A549 (cell line): ENCODE data around the gene GPR37L1. TPM values are rescaled to one million over a fixed set of nuclear protein-coding genes. Genes with fewer than 3 reads are reported as not detected.

Experiments
- ATAC-seq, 2 experiments: fragments of 200-7000 bp in 1 of 2; fragments of >200 bp in 1 of 2; cut with Nextera tagmentation in 1 of 2; cut with Tn5 transposase in 1 of 2; 3 replicates each; pipeline versions ENCODE4 v1.8.0 to v1.9.1; 2018 to 2020; ENCODE audit warnings: mild to moderate bottlenecking in 1 of 2, moderate library complexity in 1 of 2
- CTCF ChIA-PET: fragments of 300-600 bp; sonication (Branson Sonifier 250); formaldehyde crosslinking; extraction: SDS; loops from one replicate; lab custom pipeline; 2021; ENCODE audit warnings: antibody characterized with exemption, inconsistent platforms; lab: Yijun Ruan, JAX
- POLR2A ChIA-PET: fragments of 350-600 bp; formaldehyde crosslinking; extraction: SDS; loops from one replicate; lab custom pipeline; 2021; ENCODE audit warnings: antibody characterized with exemption, inconsistent platforms; lab: Yijun Ruan, JAX
- DNase-seq, 2 experiments: peaks; one replicate each; pipeline versions ENCODE4 v3.0.0 to v3.0.0-alpha.2; 2011 to 2016; ENCODE audit warnings: low read depth in 1 of 2, low spot score in 1 of 2
- FAIRE-seq: peaks from 2 replicates; lab custom pipeline; 2011; peaks lifted over from hg19 to GRCh38; lab: Jason Lieb, UNC
- H3K27ac ChIP-seq, 2 experiments: fragments of >200 bp; sonication (Bioruptor Twin); formaldehyde crosslinking; 3 replicates each; pipeline ENCODE4 v1.5.1; 2016 to 2017
- H3K4me1 ChIP-seq: fragments of >200 bp; sonication (Bioruptor Twin); formaldehyde crosslinking; 3 replicates; pipeline ENCODE4 v1.6.1; 2016
- H3K4me2 ChIP-seq: fragments of >200 bp; sonication (Bioruptor Twin); formaldehyde crosslinking; 3 replicates; pipeline ENCODE4 v1.6.1; 2016
- H3K4me3 ChIP-seq: fragments of >200 bp; sonication (Bioruptor Twin); formaldehyde crosslinking; 3 replicates; pipeline ENCODE4 v1.5.1; 2016
- H3K9me3 ChIP-seq: fragments of >200 bp; sonication (Bioruptor Twin); formaldehyde crosslinking; 3 replicates; pipeline ENCODE4 v1.6.1; 2016
- CHD2 ChIP-seq: fragments of 150-350 bp; IDR thresholded peaks from 2 replicates; pipeline ENCODE4 v1.6.1; 2014; ENCODE audit warnings: low read length; ENCODE audit not compliant: partially characterized antibody
- EHF ChIP-seq: fragments of 250-450 bp; sonication (Bioruptor Pico); IDR thresholded peaks from 2 replicates; pipeline ENCODE4 v1.5.0; 2020; ENCODE audit warnings: mild to moderate bottlenecking
- ESRRA ChIP-seq: fragments of 150-350 bp; IDR thresholded peaks from 2 replicates; pipeline ENCODE4 v1.6.1; 2014; ENCODE audit warnings: mild to moderate bottlenecking, low read length, borderline replicate concordance
- HEYL ChIP-seq: fragments of 250-450 bp; sonication (Bioruptor Pico); IDR thresholded peaks from 2 replicates; pipeline ENCODE4 v1.8.0; 2021; ENCODE audit warnings: mild to moderate bottlenecking, moderate library complexity
- HOXB5 ChIP-seq: fragments of 250-450 bp; sonication (Bioruptor Pico); IDR thresholded peaks from 2 replicates; pipeline ENCODE4 v1.5.0; 2020; ENCODE audit warnings: mild to moderate bottlenecking, moderate library complexity
- JUN ChIP-seq, 2 experiments: fragments of >200 bp; sonication (Bioruptor Twin); formaldehyde crosslinking; IDR thresholded peaks; 2 replicates in 1 of 2; 3 replicates in 1 of 2; pipeline ENCODE4 v1.6.1; 2016 to 2017
- MAFK ChIP-seq: fragments of 450-650 bp; IDR thresholded peaks from 2 replicates; pipeline ENCODE4 v1.6.1; 2014; ENCODE audit not compliant: partially characterized antibody
- NPAS2 ChIP-seq: fragments of 250-450 bp; sonication (Bioruptor Pico); IDR thresholded peaks from 2 replicates; pipeline ENCODE4 v1.8.0; 2022; ENCODE audit warnings: mild to moderate bottlenecking, moderate library complexity, borderline replicate concordance
- NR3C1 ChIP-seq: fragments of >200 bp; sonication (Bioruptor Twin); formaldehyde crosslinking; IDR thresholded peaks from 3 replicates; pipeline ENCODE4 v1.6.1; 2017
- PHF8 ChIP-seq: fragments of 200-600 bp; sonication (generic); IDR thresholded peaks from 2 replicates; pipeline ENCODE4 v1.6.1; 2016; ENCODE audit warnings: low read depth, mild to moderate bottlenecking, antibody characterized with exemption, moderate library complexity, borderline replicate concordance
- RAD21 ChIP-seq, 2 experiments: fragments of >200 bp in 1 of 2; sonication (Bioruptor Twin) in 1 of 2; formaldehyde crosslinking in 1 of 2; IDR thresholded peaks in 1 of 2; conservative IDR thresholded peaks in 1 of 2; 2 replicates in 1 of 2; 3 replicates in 1 of 2; pipeline ENCODE4 v1.6.1; 2012 to 2018; ENCODE audit warnings: inconsistent platforms in 1 of 2
- RARB ChIP-seq: fragments of 250-450 bp; sonication (Bioruptor Pico); IDR thresholded peaks from 2 replicates; pipeline ENCODE4 v1.8.0; 2021; ENCODE audit warnings: mild to moderate bottlenecking, moderate library complexity
- SMC3 ChIP-seq: fragments of >200 bp; sonication (Bioruptor Twin); formaldehyde crosslinking; IDR thresholded peaks from 3 replicates; pipeline ENCODE4 v1.6.1; 2018; ENCODE audit warnings: inconsistent platforms
- ZFP36 ChIP-seq: fragments of 450-650 bp; IDR thresholded peaks from 2 replicates; pipeline ENCODE4 v1.6.1; 2014; ENCODE audit warnings: borderline replicate concordance; ENCODE audit not compliant: partially characterized antibody
- ZNF302 ChIP-seq: fragments of 250-450 bp; sonication (Bioruptor Pico); IDR thresholded peaks from 2 replicates; pipeline ENCODE4 v1.9.0; 2021; ENCODE audit warnings: inconsistent platforms, mild to moderate bottlenecking, moderate library complexity
- WGBS: methylation state at CpG from one replicate; pipeline ENCODE4 v1.1.6; 2017; ENCODE audit errors: missing lambda C conversion rate; 5-methylcytosine and 5-hydroxymethylcytosine counted together
- polyA plus RNA-seq, 4 experiments: library from polyadenylated mRNA; depleted of rRNA in 3 of 4; stranded (reverse); fragments of >200 nt; fragmentation: RNase III in 1 of 4; extraction: RNeasy Plus Mini Kit Qiagen cat#74134 plus additional on column Dnase treatment in 1 of 4; gene quantifications; 2 replicates in 3 of 4; 3 replicates in 1 of 4; pipeline ENCODE4 v1.2.3, GENCODE V29; 2011 to 2017
- TF ChIP-seq, protein P1 (sequence below): fragments of >200 bp; sonication (Bioruptor Twin); formaldehyde crosslinking; IDR thresholded peaks from 3 replicates; pipeline ENCODE4 v1.5.1; 2016
- TF ChIP-seq, protein P2 (sequence below): fragments of 450-650 bp; IDR thresholded peaks from 2 replicates; pipeline ENCODE4 v1.6.1; 2014; ENCODE audit warnings: antibody characterized with exemption
- TF ChIP-seq, protein P3 (sequence below): IDR thresholded peaks from 2 replicates; pipeline ENCODE4 v1.6.1; 2012; ENCODE audit warnings: low read depth, borderline replicate concordance
- TF ChIP-seq, protein P4 (sequence below): IDR thresholded peaks from 2 replicates; pipeline ENCODE4 v1.6.1; 2012
- TF ChIP-seq, protein P5 (sequence below): IDR thresholded peaks from 2 replicates; pipeline ENCODE4 v1.6.1; 2012
- TF ChIP-seq, protein P6 (sequence below): fragments of 150-350 bp; IDR thresholded peaks from 2 replicates; pipeline ENCODE4 v1.6.1; 2014; ENCODE audit warnings: low read depth, mild to moderate bottlenecking, low read length

The GPR37L1 gene
- polyA plus RNA-seq, 2 of the 4 experiments (the other 2 are of a cell fraction), result 0.08 to 0.13 TPM

DNA sequence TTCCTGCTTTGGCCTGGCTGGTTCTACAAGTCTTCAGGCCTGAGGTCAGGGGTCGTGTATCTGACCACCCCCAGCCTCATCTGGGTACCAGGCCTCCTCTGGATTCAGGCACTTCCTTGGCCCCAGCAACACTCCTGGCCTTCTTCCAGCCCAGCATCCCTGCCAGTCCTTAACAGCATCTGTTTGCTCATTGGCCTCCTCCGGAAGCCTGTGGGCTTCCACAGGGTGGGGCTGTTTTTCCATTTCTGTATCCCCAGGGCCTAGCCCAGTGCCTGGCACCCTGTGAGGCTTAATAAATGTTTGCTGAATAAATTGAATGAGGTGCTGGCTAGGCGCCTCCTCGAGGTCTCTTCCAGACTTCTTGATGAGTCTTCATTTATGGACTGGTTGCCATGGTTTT, 21.5 kb upstream of the GPR37L1 start:
- H3K4me1 ChIP-seq, result peaks cover 30% of the 10 kb centered on the region
- WGBS, result 32% methylated on average over 4 of the region's 4 CpGs
- TF ChIP-seq SMC3 (peak; percentile 21; the same call in 1 of the 3 replicates), RAD21 (conservative IDR thresholded peaks at IDR 0.05 in 1 of 2, IDR thresholded peaks at IDR 0.05 in 1 of 2) (peak; percentile 34 to 40; a peak in 3 of 5 replicates), EHF (no peak), MAFK (no peak), RARB (CRISPR knock-in tag) (no peak), CHD2 (no peak), PHF8 (no peak), NR3C1 (no peak), ESRRA (no peak), ZFP36 (no peak)
- TF ChIP-seq, protein P1, sequence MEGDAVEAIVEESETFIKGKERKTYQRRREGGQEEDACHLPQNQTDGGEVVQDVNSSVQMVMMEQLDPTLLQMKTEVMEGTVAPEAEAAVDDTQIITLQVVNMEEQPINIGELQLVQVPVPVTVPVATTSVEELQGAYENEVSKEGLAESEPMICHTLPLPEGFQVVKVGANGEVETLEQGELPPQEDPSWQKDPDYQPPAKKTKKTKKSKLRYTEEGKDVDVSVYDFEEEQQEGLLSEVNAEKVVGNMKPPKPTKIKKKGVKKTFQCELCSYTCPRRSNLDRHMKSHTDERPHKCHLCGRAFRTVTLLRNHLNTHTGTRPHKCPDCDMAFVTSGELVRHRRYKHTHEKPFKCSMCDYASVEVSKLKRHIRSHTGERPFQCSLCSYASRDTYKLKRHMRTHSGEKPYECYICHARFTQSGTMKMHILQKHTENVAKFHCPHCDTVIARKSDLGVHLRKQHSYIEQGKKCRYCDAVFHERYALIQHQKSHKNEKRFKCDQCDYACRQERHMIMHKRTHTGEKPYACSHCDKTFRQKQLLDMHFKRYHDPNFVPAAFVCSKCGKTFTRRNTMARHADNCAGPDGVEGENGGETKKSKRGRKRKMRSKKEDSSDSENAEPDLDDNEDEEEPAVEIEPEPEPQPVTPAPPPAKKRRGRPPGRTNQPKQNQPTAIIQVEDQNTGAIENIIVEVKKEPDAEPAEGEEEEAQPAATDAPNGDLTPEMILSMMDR, result peak; percentile 26; the same call in 1 of the 3 replicates
- TF ChIP-seq, protein P2, sequence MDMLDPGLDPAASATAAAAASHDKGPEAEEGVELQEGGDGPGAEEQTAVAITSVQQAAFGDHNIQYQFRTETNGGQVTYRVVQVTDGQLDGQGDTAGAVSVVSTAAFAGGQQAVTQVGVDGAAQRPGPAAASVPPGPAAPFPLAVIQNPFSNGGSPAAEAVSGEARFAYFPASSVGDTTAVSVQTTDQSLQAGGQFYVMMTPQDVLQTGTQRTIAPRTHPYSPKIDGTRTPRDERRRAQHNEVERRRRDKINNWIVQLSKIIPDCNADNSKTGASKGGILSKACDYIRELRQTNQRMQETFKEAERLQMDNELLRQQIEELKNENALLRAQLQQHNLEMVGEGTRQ, result no peak
- peak overlapping the region; percentile 22; the same call in 2 of the 3 replicates for H3K4me2 ChIP-seq
- FAIRE-seq, result no peak
- peak in 1 of 2 experiments; percentile 28; a peak in 3 of 6 replicates for ATAC-seq
- ChIA-PET POLR2A (interaction anchor here (1.0 kb wide), 1 partner anchor 91 kb away, joined by 4 read pairs; the partner anchor contains the start of gene ELF3), CTCF (interaction anchor here (0.6 to 3.2 kb wide), 11 partner anchors 10 to 101 kb away, joined by 3 to 13 read pairs (median 5); partner anchors contain the start of genes ELF3 and GPR37L1)
- H3K27ac ChIP-seq, result peak overlapping the region; percentile 53 to 75; a peak in 5 of 6 replicates
- no peak overlapping the region for H3K4me3 ChIP-seq
- DNase-seq, result peak in 1 of 2 experiments; percentile 64
- H3K9me3 ChIP-seq, result no peaks in the 10 kb centered on the region

DNA sequence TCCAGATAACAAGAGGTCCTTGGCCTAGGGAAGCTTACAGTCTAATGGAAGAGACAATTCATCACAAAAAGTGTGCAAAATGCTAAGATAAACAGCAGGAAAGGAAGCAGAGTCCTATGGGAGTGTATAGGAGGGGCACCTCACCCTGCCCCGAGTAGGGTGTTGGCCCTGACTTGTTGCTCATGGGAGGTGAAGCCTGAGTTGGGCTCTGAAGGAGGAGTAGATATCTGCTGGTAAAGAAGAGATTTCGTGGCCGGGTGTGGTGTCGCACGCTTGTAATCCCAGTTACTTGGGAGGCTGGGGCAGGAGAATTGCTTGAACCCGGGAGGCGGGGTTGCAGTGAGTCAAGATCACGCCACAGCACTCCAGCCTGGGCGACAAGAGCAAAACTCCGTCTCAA, 18.6 kb upstream of the GPR37L1 start:
- no peak overlapping the region for H3K4me3 ChIP-seq
- DNase-seq (no peak), FAIRE-seq (no peak), ATAC-seq (no peak)
- peak overlapping the region; percentile 32 to 94; a peak in 5 of 6 replicates for H3K27ac ChIP-seq
- CTCF ChIA-PET, result interaction anchor here (1.0 to 2.0 kb wide), 2 partner anchors 88 to 95 kb away, joined by 3 to 5 read pairs; no protein-coding TSS in a partner anchor
- POLR2A ChIA-PET, result interaction anchor here (5.5 kb wide), 1 partner anchor 93 kb away, joined by 69 read pairs; the partner anchor contains the start of gene ELF3
- no peak overlapping the region for H3K4me2 ChIP-seq
- TF ChIP-seq, protein P3, sequence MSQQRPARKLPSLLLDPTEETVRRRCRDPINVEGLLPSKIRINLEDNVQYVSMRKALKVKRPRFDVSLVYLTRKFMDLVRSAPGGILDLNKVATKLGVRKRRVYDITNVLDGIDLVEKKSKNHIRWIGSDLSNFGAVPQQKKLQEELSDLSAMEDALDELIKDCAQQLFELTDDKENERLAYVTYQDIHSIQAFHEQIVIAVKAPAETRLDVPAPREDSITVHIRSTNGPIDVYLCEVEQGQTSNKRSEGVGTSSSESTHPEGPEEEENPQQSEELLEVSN, result no peak
- no peak for TF ChIP-seq HOXB5 (CRISPR knock-in tag)
- TF ChIP-seq, protein P4, sequence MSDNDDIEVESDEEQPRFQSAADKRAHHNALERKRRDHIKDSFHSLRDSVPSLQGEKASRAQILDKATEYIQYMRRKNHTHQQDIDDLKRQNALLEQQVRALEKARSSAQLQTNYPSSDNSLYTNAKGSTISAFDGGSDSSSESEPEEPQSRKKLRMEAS, result no peak
- TF ChIP-seq, protein P5, sequence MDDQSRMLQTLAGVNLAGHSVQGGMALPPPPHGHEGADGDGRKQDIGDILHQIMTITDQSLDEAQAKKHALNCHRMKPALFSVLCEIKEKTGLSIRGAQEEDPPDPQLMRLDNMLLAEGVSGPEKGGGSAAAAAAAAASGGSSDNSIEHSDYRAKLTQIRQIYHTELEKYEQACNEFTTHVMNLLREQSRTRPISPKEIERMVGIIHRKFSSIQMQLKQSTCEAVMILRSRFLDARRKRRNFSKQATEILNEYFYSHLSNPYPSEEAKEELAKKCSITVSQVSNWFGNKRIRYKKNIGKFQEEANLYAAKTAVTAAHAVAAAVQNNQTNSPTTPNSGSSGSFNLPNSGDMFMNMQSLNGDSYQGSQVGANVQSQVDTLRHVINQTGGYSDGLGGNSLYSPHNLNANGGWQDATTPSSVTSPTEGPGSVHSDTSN, result no peak
- TF ChIP-seq PHF8, result no peak
- TF ChIP-seq EHF, result no peak
- TF ChIP-seq NPAS2 (CRISPR knock-in tag), result no peak
- TF ChIP-seq HEYL (CRISPR knock-in tag), result no peak
- no peak for TF ChIP-seq ZNF302 (CRISPR knock-in tag)
- TF ChIP-seq, protein P6, sequence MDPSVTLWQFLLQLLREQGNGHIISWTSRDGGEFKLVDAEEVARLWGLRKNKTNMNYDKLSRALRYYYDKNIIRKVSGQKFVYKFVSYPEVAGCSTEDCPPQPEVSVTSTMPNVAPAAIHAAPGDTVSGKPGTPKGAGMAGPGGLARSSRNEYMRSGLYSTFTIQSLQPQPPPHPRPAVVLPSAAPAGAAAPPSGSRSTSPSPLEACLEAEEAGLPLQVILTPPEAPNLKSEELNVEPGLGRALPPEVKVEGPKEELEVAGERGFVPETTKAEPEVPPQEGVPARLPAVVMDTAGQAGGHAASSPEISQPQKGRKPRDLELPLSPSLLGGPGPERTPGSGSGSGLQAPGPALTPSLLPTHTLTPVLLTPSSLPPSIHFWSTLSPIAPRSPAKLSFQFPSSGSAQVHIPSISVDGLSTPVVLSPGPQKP, result no peak
- no peak for TF ChIP-seq JUN (IDR thresholded peaks at IDR 0.05)
- H3K9me3 ChIP-seq, result no peaks in the 10 kb centered on the region
- peaks cover 58% of the 10 kb centered on the region for H3K4me1 ChIP-seq
- 84% methylated on average over 10 of the region's 10 CpGs for WGBS
